HEK293T (cell line): Measurements from ENCODE around the gene MMAA.

Experiments
- FOXK2 ChIP-seq: fragments of 450-650 bp; IDR thresholded peaks from 2 replicates; pipeline ENCODE4 v1.6.1; 2016; ENCODE audit warnings: mild to moderate bottlenecking
- PKNOX1 ChIP-seq: fragments of 450-650 bp; IDR thresholded peaks from 2 replicates; pipeline ENCODE4 v1.6.1; 2016

GRCh38 chr4:145644699-145645098, 25.5 kb downstream of the MMAA start:
- TF ChIP-seq PKNOX1 (no peak), FOXK2 (no peak)
